GM12878 (cell line): ENCODE measurements around the gene NPTX1. TPM values are rescaled to one million over a fixed set of nuclear protein-coding genes. Genes with fewer than 3 reads are reported as not detected.

ENCODE experiments used
- ATAC-seq: fragments of 200-7000 bp; cut with Tn5 transposase; 3 replicates; pipeline ENCODE4 v1.9.1; 2020; ENCODE audit warnings: mild to moderate bottlenecking, moderate library complexity
- BruUV-seq: library from RNA; stranded (reverse); fragments of 400-500 nt; replicated peaks from 2 replicates; lab custom pipeline; 2021; lab: Mats Ljungman, UMichigan
- CTCF ChIA-PET: fragments of 300-600 bp; sonication (Branson Sonifier 250); formaldehyde crosslinking; extraction: SDS; loops from one replicate; lab custom pipeline; 2021; ENCODE audit warnings: inconsistent platforms; lab: Yijun Ruan, JAX
- POLR2A ChIA-PET: fragments of 350-600 bp; formaldehyde crosslinking; extraction: SDS; loops from one replicate; lab custom pipeline; 2021; ENCODE audit warnings: inconsistent platforms; lab: Charles Lee
- RAD21 ChIA-PET: fragments of 300-600 bp; sonication (Branson Sonifier 250); formaldehyde crosslinking; loops from one replicate; lab custom pipeline; 2023; ENCODE audit warnings: antibody characterized with exemption; ENCODE audit not compliant: unreplicated experiment; lab: Charles Lee
- SMC1A ChIA-PET: fragments of 300-600 bp; sonication (Branson Sonifier 250); formaldehyde crosslinking; loops from one replicate; lab custom pipeline; 2023; ENCODE audit not compliant: unreplicated experiment, uncharacterized antibody; lab: Charles Lee
- DNase-seq: peaks from one replicate; pipeline ENCODE4 v3.0.0-alpha.2; 2011; ENCODE audit warnings: low read depth, low spot score
- FAIRE-seq: peaks from 3 replicates; lab custom pipeline; 2011; peaks lifted over from hg19 to GRCh38; lab: Jason Lieb, UNC
- H2AFZ ChIP-seq: 2 replicates; pipeline ENCODE4 v1.6.0; 2011; ENCODE audit warnings: low read depth, low read length, control low read depth; ENCODE audit not compliant: control insufficient read depth
- H3K27ac ChIP-seq: 2 replicates; pipeline ENCODE4 v1.5.1; 2011; ENCODE audit warnings: control low read depth; ENCODE audit not compliant: control insufficient read depth, insufficient read depth
- H3K27me3 ChIP-seq, 2 experiments: replicated peaks in 1 of 2; 2 replicates each; pipeline versions ENCODE4 v1.6.0 to v1.6.1; 2011; ENCODE audit warnings: low read length in 1 of 2; ENCODE audit not compliant: control insufficient read depth in 2 of 2, insufficient read depth in 2 of 2
- H3K36me3 ChIP-seq, 2 experiments: 2 replicates each; pipeline ENCODE4 v1.5.1; 2011; ENCODE audit warnings: low read length in 1 of 2; ENCODE audit not compliant: control insufficient read depth in 2 of 2, insufficient read depth in 2 of 2
- H3K4me1 ChIP-seq: 2 replicates; pipeline ENCODE4 v1.6.1; 2011; ENCODE audit warnings: mild to moderate bottlenecking, low read length, moderate library complexity, mixed read lengths; ENCODE audit not compliant: control insufficient read depth, insufficient read depth
- H3K4me2 ChIP-seq: 2 replicates; pipeline ENCODE4 v1.6.0; 2011; ENCODE audit warnings: control low read depth; ENCODE audit not compliant: control insufficient read depth, insufficient read depth
- H3K4me3 ChIP-seq: fragments of 200-600 bp; sonication (generic); 2 replicates; pipeline ENCODE4 v1.5.1; 2016
- H3K79me2 ChIP-seq: 2 replicates; pipeline ENCODE4 v1.6.0; 2011; ENCODE audit warnings: low read length; ENCODE audit not compliant: control insufficient read depth, insufficient read depth
- H3K9ac ChIP-seq: 2 replicates; pipeline ENCODE4 v1.8.0; 2011; ENCODE audit warnings: low read length, control low read depth, mixed read lengths; ENCODE audit not compliant: control insufficient read depth, insufficient read depth
- H3K9me3 ChIP-seq: replicated peaks from 3 replicates; pipeline ENCODE4 v1.5.1; 2011; ENCODE audit warnings: mild to moderate bottlenecking, low read length; ENCODE audit not compliant: control insufficient read depth, insufficient read depth
- H4K20me1 ChIP-seq: 2 replicates; pipeline ENCODE4 v1.6.0; 2011; ENCODE audit not compliant: control insufficient read depth, insufficient read depth
- FOS ChIP-seq: IDR thresholded peaks from 3 replicates; pipeline ENCODE4 v1.6.1; 2011; ENCODE audit warnings: borderline replicate concordance; ENCODE audit not compliant: insufficient read length; ENCODE audit errors: extremely low read depth
- PML ChIP-seq: IDR thresholded peaks from 2 replicates; pipeline ENCODE4 v1.6.1; 2012; ENCODE audit warnings: low read length, inconsistent platforms
- RBBP5 ChIP-seq: fragments of 200-600 bp; sonication (generic); conservative IDR thresholded peaks from 2 replicates; pipeline ENCODE4 v1.6.1; 2016
- ZNF274 ChIP-seq: IDR thresholded peaks from one replicate; pipeline ENCODE4 v1.8.0; 2011; ENCODE audit not compliant: insufficient read length, insufficient read depth
- ZNF622 ChIP-seq: fragments of 450-650 bp; IDR thresholded peaks from 2 replicates; pipeline ENCODE4 v1.6.1; 2017; ENCODE audit warnings: mild to moderate bottlenecking, inconsistent platforms
- WGBS: methylation state at CpG from one replicate; pipeline ENCODE4 v1.1.6; 2016; ENCODE audit warnings: low lambda C conversion rate; ENCODE audit not compliant: insufficient replicate concordance, insufficient coverage; ENCODE audit errors: missing lambda C conversion rate; 5-methylcytosine and 5-hydroxymethylcytosine counted together
- in situ Hi-C: fragments of 300-500 bp; cut with MboI; formaldehyde crosslinking; loops from 9 replicates; pipeline ENCODE4 v1.14.3; 2018; ENCODE audit warnings: mixed read lengths
- intact Hi-C: fragments of 100-400 bp; cut with micrococcal nuclease; formaldehyde crosslinking; loops from one replicate; pipeline ENCODE4 v1.14.2; 2022; ENCODE audit not compliant: unreplicated experiment
- polyA plus RNA-seq, 11 experiments: library from polyadenylated mRNA; depleted of rRNA in 4 of 11; unstranded in 6 of 11; stranded (reverse) in 5 of 11; fragments of >200 nt; fragmentation: Nextera tagmentation in 4 of 11; fragmentation: Illumina TruSeq in 1 of 11; extraction: Ambion mirVana in 4 of 11; extraction: Trizol in 1 of 11; gene quantifications; 1 replicate in 1 of 11; 2 replicates in 10 of 11; pipeline versions ENCODE4 v1.2.1 to v1.2.3, GENCODE V29; 2011 to 2016; ENCODE audit warnings: inconsistent platforms in 2 of 11, missing spikeins in 2 of 11, low read depth in 1 of 11
- total RNA-seq, 4 experiments: library from RNA; depleted of rRNA in 3 of 4; stranded (reverse); fragments of >200 nt in 3 of 4; fragmentation: Illumina TruSeq in 1 of 4; extraction: Trizol in 1 of 4; gene quantifications; 2 replicates each; pipeline versions ENCODE4 v1.2.1 to v1.2.3, GENCODE V29; 2013 to 2021
- TF ChIP-seq, protein P1 (sequence below): IDR thresholded peaks from 2 replicates; pipeline ENCODE4 v1.6.1; 2012; ENCODE audit warnings: mild to moderate bottlenecking, low read depth, low read length

NPTX1 gene
- total and polyA plus RNA-seq, 10 of the 15 experiments (the other 5 are each of a cell fraction or from before 2014, with no cell fraction given), result not detected

DNA sequence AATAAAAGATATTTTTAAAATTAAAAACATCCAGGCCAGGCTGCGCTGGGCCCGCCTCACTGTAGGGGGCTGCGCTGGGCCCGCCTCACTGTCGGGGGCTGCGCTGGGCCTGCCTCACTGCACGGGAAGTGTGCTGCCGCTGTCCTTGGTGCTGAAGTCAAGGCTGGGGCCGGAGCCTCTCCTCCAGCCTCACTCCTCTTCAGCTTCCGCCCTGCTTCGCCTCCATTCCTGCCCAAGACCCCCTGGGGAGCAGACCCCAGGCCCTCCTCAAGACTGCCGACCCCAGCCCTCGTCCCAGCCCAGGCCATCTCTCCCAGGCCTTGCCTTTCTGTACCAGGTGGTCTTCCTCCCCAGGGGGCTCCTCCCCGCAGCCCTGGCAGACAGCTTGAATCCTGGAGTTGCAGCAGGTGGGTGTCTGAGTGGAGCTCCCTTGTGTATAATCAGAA, 35.3 kb downstream of the NPTX1 start:
- intact Hi-C loops, result no loop called here
- Histone ChIP-seq H3K4me1 (no peaks in the 10 kb centered on the region), H3K9ac (no peak overlapping the region), H2AFZ (no peak overlapping the region), H3K4me3 (no peak overlapping the region), H3K36me3 (no peaks in the 10 kb centered on the region), H3K27me3 (no peaks in the 10 kb centered on the region; a peak in 1 of 4 replicates), H3K79me2 (no peaks in the 10 kb centered on the region), H3K9me3 (no peaks in the 10 kb centered on the region), H3K4me2 (no peak overlapping the region), H4K20me1 (no peaks in the 10 kb centered on the region), H3K27ac (no peak overlapping the region)
- TF ChIP-seq ZNF622, result no peak
- no peak for TF ChIP-seq PML
- TF ChIP-seq, protein P1, sequence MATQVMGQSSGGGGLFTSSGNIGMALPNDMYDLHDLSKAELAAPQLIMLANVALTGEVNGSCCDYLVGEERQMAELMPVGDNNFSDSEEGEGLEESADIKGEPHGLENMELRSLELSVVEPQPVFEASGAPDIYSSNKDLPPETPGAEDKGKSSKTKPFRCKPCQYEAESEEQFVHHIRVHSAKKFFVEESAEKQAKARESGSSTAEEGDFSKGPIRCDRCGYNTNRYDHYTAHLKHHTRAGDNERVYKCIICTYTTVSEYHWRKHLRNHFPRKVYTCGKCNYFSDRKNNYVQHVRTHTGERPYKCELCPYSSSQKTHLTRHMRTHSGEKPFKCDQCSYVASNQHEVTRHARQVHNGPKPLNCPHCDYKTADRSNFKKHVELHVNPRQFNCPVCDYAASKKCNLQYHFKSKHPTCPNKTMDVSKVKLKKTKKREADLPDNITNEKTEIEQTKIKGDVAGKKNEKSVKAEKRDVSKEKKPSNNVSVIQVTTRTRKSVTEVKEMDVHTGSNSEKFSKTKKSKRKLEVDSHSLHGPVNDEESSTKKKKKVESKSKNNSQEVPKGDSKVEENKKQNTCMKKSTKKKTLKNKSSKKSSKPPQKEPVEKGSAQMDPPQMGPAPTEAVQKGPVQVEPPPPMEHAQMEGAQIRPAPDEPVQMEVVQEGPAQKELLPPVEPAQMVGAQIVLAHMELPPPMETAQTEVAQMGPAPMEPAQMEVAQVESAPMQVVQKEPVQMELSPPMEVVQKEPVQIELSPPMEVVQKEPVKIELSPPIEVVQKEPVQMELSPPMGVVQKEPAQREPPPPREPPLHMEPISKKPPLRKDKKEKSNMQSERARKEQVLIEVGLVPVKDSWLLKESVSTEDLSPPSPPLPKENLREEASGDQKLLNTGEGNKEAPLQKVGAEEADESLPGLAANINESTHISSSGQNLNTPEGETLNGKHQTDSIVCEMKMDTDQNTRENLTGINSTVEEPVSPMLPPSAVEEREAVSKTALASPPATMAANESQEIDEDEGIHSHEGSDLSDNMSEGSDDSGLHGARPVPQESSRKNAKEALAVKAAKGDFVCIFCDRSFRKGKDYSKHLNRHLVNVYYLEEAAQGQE, result peak; percentile 94
- TF ChIP-seq ZNF274, result no peak
- no peak for TF ChIP-seq FOS
- TF ChIP-seq RBBP5, result no peak
- CTCF ChIA-PET, result interaction anchor here (1.0 kb wide), 1 partner anchor 14 kb away, joined by 4 read pairs; no protein-coding TSS in a partner anchor
- 42% methylated on average over 13 of the region's 14 CpGs for WGBS
- ATAC-seq (peak; percentile 70), FAIRE-seq (no peak), DNase-seq (no peak)
- POLR2A ChIA-PET, result no interaction called here
- RAD21 ChIA-PET, result no interaction called here
- BruUV-seq, result no TSS peak
- SMC1A ChIA-PET, result no interaction called here
- in situ Hi-C loops, result no loop called here
